CD8-positive, alpha-beta memory T cell (primary cell): ENCODE results near the gene SVIL. TPM values are rescaled to one million over a fixed set of nuclear protein-coding genes. Genes with fewer than 3 reads are reported as not detected.
A peak's percentile ranks its signal among the peaks of the same experiment; 100 is the strongest.

ENCODE experiments used
- CTCF ChIA-PET: fragments of 350-600 bp; sonication (Branson Sonifier 250); formaldehyde crosslinking; loops from one replicate; lab custom pipeline; 2021; ENCODE audit warnings: antibody characterized with exemption; lab: Charles Lee
- POLR2A ChIA-PET: fragments of 350-600 bp; sonication (Branson Sonifier 250); formaldehyde crosslinking; loops from one replicate; lab custom pipeline; 2021; ENCODE audit warnings: antibody characterized with exemption; lab: Charles Lee
- DNase-seq, 5 donors: peaks; one replicate each; pipeline versions ENCODE4 v3.0.0 to v3.0.0-alpha.2; 2020 to 2022; ENCODE audit warnings: mixed read lengths in 1 of 5
- H3K27ac ChIP-seq: one replicate; pipeline ENCODE4 v1.7.0; 2013; ENCODE audit warnings: low read depth, mild to moderate bottlenecking, low read length, moderate library complexity
- H3K27me3 ChIP-seq: 2 replicates; pipeline ENCODE4 v1.7.0; 2013; ENCODE audit warnings: low read length, mild to moderate bottlenecking; ENCODE audit not compliant: insufficient read depth, poor library complexity, severe bottlenecking
- H3K36me3 ChIP-seq: 2 replicates; pipeline ENCODE4 v1.7.0; 2013; ENCODE audit warnings: mild to moderate bottlenecking, low read length, moderate library complexity; ENCODE audit not compliant: insufficient read depth
- H3K4me1 ChIP-seq: 2 replicates; pipeline ENCODE4 v1.7.0; 2013; ENCODE audit warnings: mild to moderate bottlenecking, low read length, moderate library complexity; ENCODE audit not compliant: insufficient read depth
- H3K4me3 ChIP-seq: 2 replicates; pipeline ENCODE4 v1.7.0; 2013; ENCODE audit warnings: mild to moderate bottlenecking, low read length
- H3K9me3 ChIP-seq: 2 replicates; pipeline ENCODE4 v1.7.0; 2013; ENCODE audit warnings: mild to moderate bottlenecking, low read length
- H3K27ac Mint-ChIP-seq, 8 donors: one replicate each; pipeline ENCODE4 v1.8.0; 2020 to 2021; ENCODE audit warnings: mixed read lengths in 8 of 8, mild to moderate bottlenecking in 6 of 8, inconsistent platforms in 3 of 8, moderate library complexity in 3 of 8
- H3K27me3 Mint-ChIP-seq, 2 donors: one replicate each; pipeline ENCODE4 v1.8.0; 2020 to 2021; ENCODE audit warnings: mixed read lengths in 2 of 2, mild to moderate bottlenecking in 1 of 2, moderate library complexity in 1 of 2
- H3K36me3 Mint-ChIP-seq, 3 donors: one replicate each; pipeline ENCODE4 v1.8.0; 2020 to 2021; ENCODE audit warnings: mixed read lengths in 3 of 3, inconsistent platforms in 1 of 3, mild to moderate bottlenecking in 1 of 3
- H3K4me1 Mint-ChIP-seq, 3 donors: one replicate each; pipeline ENCODE4 v1.8.0; 2020 to 2021; ENCODE audit warnings: mixed read lengths in 3 of 3, inconsistent platforms in 1 of 3, mild to moderate bottlenecking in 1 of 3
- H3K4me3 Mint-ChIP-seq, 7 donors: one replicate each; pipeline ENCODE4 v1.8.0; 2020 to 2021; ENCODE audit warnings: mixed read lengths in 7 of 7, mild to moderate bottlenecking in 6 of 7, moderate library complexity in 4 of 7, inconsistent platforms in 2 of 7
- H3K9me3 Mint-ChIP-seq, 5 donors: one replicate each; pipeline ENCODE4 v1.8.0; 2020 to 2022; ENCODE audit warnings: mixed read lengths in 5 of 5, mild to moderate bottlenecking in 3 of 5, moderate library complexity in 2 of 5, inconsistent platforms in 1 of 5
- polyA plus RNA-seq: library from polyadenylated mRNA; unstranded; fragments of 300-500 nt; fragmentation: Illumina TruSeq; gene quantifications from one replicate; pipeline ENCODE4 v1.2.3, GENCODE V29; 2021
- total RNA-seq, 2 experiments: library from RNA; stranded (reverse); gene quantifications; one replicate each; pipeline ENCODE4 v1.2.3, GENCODE V29; 2021

SVIL gene
- total and polyA plus RNA-seq, 3 experiments from 2014 or later: 4.2 to 9.2 (median 5.9) TPM

DNA sequence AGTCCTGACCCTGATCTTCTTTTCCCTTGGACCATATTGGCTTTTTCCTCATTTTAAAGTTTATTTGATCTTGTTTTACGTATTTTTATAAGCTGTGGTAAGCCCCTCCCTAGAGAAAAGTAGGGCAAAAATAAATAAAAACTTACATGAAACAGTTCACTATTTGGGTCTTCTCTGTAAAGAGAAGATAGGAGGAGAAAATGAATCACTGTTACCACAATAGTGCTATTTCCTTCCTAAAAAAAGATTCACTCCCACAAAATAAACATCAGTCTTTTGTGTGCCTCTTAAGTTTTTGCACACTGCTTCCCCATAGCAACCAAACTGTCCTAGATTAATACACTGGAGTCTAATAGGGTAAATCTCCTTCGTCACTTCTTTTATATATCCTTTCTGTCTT lies 1.4 kb upstream of the SVIL start:
- ChIA-PET POLR2A (interaction anchor here (0.6 kb wide), 1 partner anchor 114 kb away, joined by 3 read pairs; no protein-coding TSS in a partner anchor), CTCF (no interaction called here)
- DNase-seq: peak in 1 of 5 donors; percentile 64
- H3K27me3 Mint-ChIP-seq: no peaks in the 10 kb centered on the region
- peaks cover 27% of the 10 kb centered on the region for H3K4me1 ChIP-seq
- H3K36me3 ChIP-seq: no peaks in the 10 kb centered on the region
- H3K4me3 Mint-ChIP-seq: peak overlapping the region; percentile 39 to 77 (median 54)
- no peak overlapping the region for H3K4me3 ChIP-seq
- H3K4me1 Mint-ChIP-seq: peaks cover 34 to 47% (median 41%) of the 10 kb centered on the region in 3 donors
- H3K27ac Mint-ChIP-seq: peak overlapping the region; percentile 30 to 95 (median 90)
- no peaks in the 10 kb centered on the region for H3K27me3 ChIP-seq
- no peak overlapping the region for H3K27ac ChIP-seq
- H3K9me3 Mint-ChIP-seq: no peaks in the 10 kb centered on the region
- no peaks in the 10 kb centered on the region for H3K9me3 ChIP-seq
- H3K36me3 Mint-ChIP-seq: peaks cover 0 to 5% (median 0%) of the 10 kb centered on the region in 3 donors

DNA sequence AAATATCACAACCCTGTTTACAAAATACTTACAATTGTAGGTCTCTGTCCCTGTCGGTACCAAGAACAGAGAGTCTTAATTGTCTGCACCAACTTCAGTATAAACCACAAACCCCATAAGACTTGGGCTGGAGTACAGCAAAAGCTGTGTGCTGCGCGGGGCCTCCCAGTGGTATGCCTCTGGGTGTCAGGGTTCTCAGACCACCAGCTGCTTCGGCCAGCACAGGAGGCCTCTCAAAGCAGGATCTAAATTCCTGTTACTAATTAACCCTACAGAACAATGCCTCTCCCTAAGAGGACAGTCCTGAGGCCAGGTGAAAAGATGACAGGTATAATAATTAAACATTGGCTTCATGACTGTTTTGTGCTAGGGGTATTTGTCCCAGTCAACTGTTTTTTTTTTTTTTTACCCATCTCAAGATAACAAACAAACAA lies 957 bp upstream of the SVIL start:
- Histone ChIP-seq H3K27me3 (no peaks in the 10 kb centered on the region), H3K4me3 (no peak overlapping the region), H3K9me3 (no peaks in the 10 kb centered on the region), H3K4me1 (peaks cover 27% of the 10 kb centered on the region), H3K27ac (no peak overlapping the region), H3K36me3 (no peaks in the 10 kb centered on the region)
- peak overlapping the region; percentile 39 to 77 (median 54) for H3K4me3 Mint-ChIP-seq
- peaks cover 34 to 50% (median 41%) of the 10 kb centered on the region in 3 donors for H3K4me1 Mint-ChIP-seq
- H3K36me3 Mint-ChIP-seq: peaks cover 0 to 5% (median 0%) of the 10 kb centered on the region in 3 donors
- peak overlapping the region; percentile 30 to 95 (median 90) for H3K27ac Mint-ChIP-seq
- POLR2A ChIA-PET: interaction anchor here (0.6 kb wide), 1 partner anchor 113 kb away, joined by 3 read pairs; no protein-coding TSS in a partner anchor
- CTCF ChIA-PET: interaction anchor here (0.9 kb wide), 1 partner anchor 12 kb away, joined by 4 read pairs; no protein-coding TSS in a partner anchor
- peaks cover 0 to 3% of the 10 kb centered on the region in 2 donors for H3K27me3 Mint-ChIP-seq
- DNase-seq: peak in 2 of 5 donors; percentile 6 to 26
- no peaks in the 10 kb centered on the region for H3K9me3 Mint-ChIP-seq

DNA sequence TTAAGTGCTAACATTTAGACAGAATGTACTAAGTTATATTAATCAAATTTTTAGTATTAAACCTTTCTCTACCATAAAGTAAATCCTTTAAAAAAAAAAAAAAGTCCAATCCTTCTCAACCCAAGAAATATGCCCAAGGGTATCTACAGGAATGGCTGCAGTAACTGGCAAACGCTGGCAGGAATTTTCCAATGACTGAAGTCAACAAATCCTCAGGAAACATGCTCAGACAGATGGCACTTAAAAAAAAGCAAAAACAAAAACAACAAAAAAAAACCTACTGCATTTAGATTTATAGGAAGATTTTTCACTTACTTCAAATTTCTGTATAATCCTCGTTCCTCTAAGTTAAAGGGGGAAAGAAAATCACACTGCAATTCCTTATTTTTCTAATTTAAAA lies 666 bp downstream of the SVIL start:
- Mint-ChIP-seq H3K4me1 (peaks cover 34 to 44% (median 41%) of the 10 kb centered on the region in 3 donors), H3K27ac (peak overlapping the region in 3 of 8 donors; percentile 1 to 58 (median 17)), H3K27me3 (peaks cover 0 to 3% of the 10 kb centered on the region in 2 donors), H3K36me3 (peaks cover 0 to 2% (median 0%) of the 10 kb centered on the region in 3 donors), H3K4me3 (no peak overlapping the region), H3K9me3 (no peaks in the 10 kb centered on the region)
- H3K9me3 ChIP-seq: no peaks in the 10 kb centered on the region
- ChIA-PET CTCF (no interaction called here), POLR2A (no interaction called here)
- H3K27me3 ChIP-seq: no peaks in the 10 kb centered on the region
- H3K36me3 ChIP-seq: no peaks in the 10 kb centered on the region
- peaks cover 27% of the 10 kb centered on the region for H3K4me1 ChIP-seq
- no peak overlapping the region for H3K27ac ChIP-seq
- H3K4me3 ChIP-seq: no peak overlapping the region
- no peak for DNase-seq

- H3K36me3 ChIP-seq: no peaks in the 10 kb centered on the region
- no peaks in the 10 kb centered on the region for H3K9me3 Mint-ChIP-seq
- POLR2A ChIA-PET: no interaction called here
Measured at GRCh38 chr10:29631049-29631339, 3.8 kb downstream of the SVIL start.

DNA sequence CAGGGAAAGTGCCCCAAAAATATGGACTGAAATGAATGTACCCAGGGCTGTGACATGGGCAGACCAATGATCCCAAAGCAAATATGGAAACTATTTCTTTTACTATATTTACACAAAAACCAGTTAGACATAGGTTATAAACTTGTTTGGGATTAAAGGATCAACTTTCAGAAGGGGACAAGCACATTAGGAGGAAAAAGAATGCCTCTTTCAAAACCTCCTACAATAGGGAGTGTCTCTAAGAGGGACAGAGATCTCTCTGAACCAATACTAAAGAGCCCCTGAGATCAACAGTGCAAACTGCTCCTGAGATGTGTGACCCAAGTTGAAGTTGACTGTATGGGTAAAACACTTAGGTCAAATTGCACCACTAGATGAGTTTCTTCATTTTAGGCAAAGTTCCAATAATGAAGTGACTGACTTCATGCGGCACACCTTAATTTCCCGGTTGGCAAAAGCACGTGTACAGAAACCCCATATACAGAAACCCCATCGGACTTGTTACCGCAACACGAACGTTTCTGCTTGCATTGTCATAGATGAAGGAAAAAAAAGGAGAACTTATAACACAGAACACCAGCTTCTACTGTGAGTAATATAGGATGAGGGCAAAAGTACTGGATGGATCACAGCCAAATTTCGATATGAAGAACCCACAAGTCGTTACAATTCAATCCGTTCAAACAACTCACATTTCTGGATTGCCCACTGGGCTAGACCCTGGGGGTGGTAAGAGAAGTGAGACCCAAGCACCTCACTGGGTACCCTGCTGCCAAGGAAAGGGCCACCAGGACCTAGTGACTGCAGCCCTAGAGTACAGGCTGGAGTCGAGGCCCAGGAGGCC lies 4.3 kb downstream of the SVIL start:
- POLR2A ChIA-PET: no interaction called here
- no peak overlapping the region for H3K27ac Mint-ChIP-seq
- Histone ChIP-seq H3K4me1 (peaks cover 12% of the 10 kb centered on the region), H3K4me3 (no peak overlapping the region), H3K27ac (no peak overlapping the region), H3K27me3 (no peaks in the 10 kb centered on the region), H3K9me3 (no peaks in the 10 kb centered on the region), H3K36me3 (no peaks in the 10 kb centered on the region)
- no peaks in the 10 kb centered on the region for H3K36me3 Mint-ChIP-seq
- no peak for DNase-seq
- H3K9me3 Mint-ChIP-seq: no peaks in the 10 kb centered on the region
- CTCF ChIA-PET: no interaction called here
- H3K4me3 Mint-ChIP-seq: no peak overlapping the region
- H3K4me1 Mint-ChIP-seq: peaks cover 20 to 26% (median 25%) of the 10 kb centered on the region in 3 donors
- peaks cover 0 to 3% of the 10 kb centered on the region in 2 donors for H3K27me3 Mint-ChIP-seq

More at GRCh38 chr10:29631049-29631339, 3.8 kb downstream of the SVIL start:
- DNase-seq: no peak
- Histone ChIP-seq H3K4me3 (no peak overlapping the region), H3K27me3 (no peaks in the 10 kb centered on the region), H3K9me3 (no peaks in the 10 kb centered on the region), H3K27ac (no peak overlapping the region), H3K4me1 (peaks cover 18% of the 10 kb centered on the region)
- Mint-ChIP-seq H3K27me3 (peaks cover 0 to 3% of the 10 kb centered on the region in 2 donors), H3K36me3 (no peaks in the 10 kb centered on the region), H3K4me1 (peaks cover 26 to 32% (median 30%) of the 10 kb centered on the region in 3 donors), H3K27ac (no peak overlapping the region), H3K4me3 (no peak overlapping the region)
- CTCF ChIA-PET: no interaction called here

GRCh38 chr10:29628912-29629526 lies 5.8 kb downstream of the SVIL start:
- H3K4me1 ChIP-seq: peaks cover 10% of the 10 kb centered on the region
- H3K27me3 ChIP-seq: no peaks in the 10 kb centered on the region
- CTCF ChIA-PET: no interaction called here
- H3K27ac Mint-ChIP-seq: peak overlapping the region in 2 of 8 donors; percentile 25 to 47
- no peak overlapping the region for H3K4me3 ChIP-seq
- no peak for DNase-seq
- H3K4me1 Mint-ChIP-seq: peaks cover 11 to 17% (median 15%) of the 10 kb centered on the region in 3 donors
- no peaks in the 10 kb centered on the region for H3K36me3 Mint-ChIP-seq
- POLR2A ChIA-PET: no interaction called here
- no peaks in the 10 kb centered on the region for H3K9me3 ChIP-seq
- no peaks in the 10 kb centered on the region for H3K36me3 ChIP-seq
- no peak overlapping the region for H3K4me3 Mint-ChIP-seq
- no peak overlapping the region for H3K27ac ChIP-seq
- peaks cover 0 to 3% of the 10 kb centered on the region in 2 donors for H3K27me3 Mint-ChIP-seq
- H3K9me3 Mint-ChIP-seq: no peaks in the 10 kb centered on the region

DNA sequence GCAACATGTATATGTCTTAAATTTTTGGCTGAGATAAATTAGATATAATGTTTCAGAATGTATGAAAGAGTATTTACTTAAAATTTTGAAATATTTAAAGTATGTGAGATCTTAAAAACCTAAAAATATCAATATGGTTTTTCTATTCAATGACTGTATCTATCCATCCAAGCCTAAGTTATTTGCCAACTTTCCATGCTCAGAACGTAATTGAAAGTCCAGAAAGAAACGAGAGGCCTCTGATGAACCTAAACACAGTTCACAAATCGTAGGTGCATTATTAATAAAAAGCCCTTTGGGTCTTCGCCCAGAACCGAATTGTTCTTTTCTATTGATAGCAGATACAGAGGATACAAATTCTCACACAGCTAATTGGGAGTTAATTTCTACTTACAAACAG lies 6.5 kb downstream of the SVIL start:
- Mint-ChIP-seq H3K36me3 (no peaks in the 10 kb centered on the region), H3K4me3 (no peak overlapping the region), H3K27me3 (peaks cover 0 to 3% of the 10 kb centered on the region in 2 donors), H3K9me3 (no peaks in the 10 kb centered on the region), H3K4me1 (peaks cover 4 to 10% (median 8%) of the 10 kb centered on the region in 3 donors), H3K27ac (peak overlapping the region in 1 of 8 donors; percentile 42)
- Histone ChIP-seq H3K27me3 (no peaks in the 10 kb centered on the region), H3K4me1 (peaks cover 6% of the 10 kb centered on the region), H3K4me3 (no peak overlapping the region), H3K36me3 (no peaks in the 10 kb centered on the region), H3K27ac (no peak overlapping the region), H3K9me3 (no peaks in the 10 kb centered on the region)
- POLR2A ChIA-PET: no interaction called here
- DNase-seq: no peak
- CTCF ChIA-PET: no interaction called here
